GM10248 (cell line): Measurements from ENCODE around the gene RAPGEF3.

ENCODE experiments used
- CTCF ChIA-PET: fragments of 300-600 bp; sonication (Branson Sonifier 250); formaldehyde crosslinking; extraction: SDS; loops from one replicate; lab custom pipeline; 2021; ENCODE audit warnings: antibody characterized with exemption; lab: Yijun Ruan, JAX
- POLR2A ChIA-PET: fragments of 350-650 bp; sonication (Branson Sonifier 250); formaldehyde crosslinking; extraction: SDS; loops from one replicate; lab custom pipeline; 2020; ENCODE audit warnings: antibody characterized with exemption; lab: Yijun Ruan, JAX
- DNase-seq: peaks from one replicate; pipeline ENCODE4 v3.0.0; 2012; ENCODE audit errors: extremely low spot score
- CTCF ChIP-seq: IDR thresholded peaks from 2 replicates; pipeline ENCODE4 v1.5.1; 2012; ENCODE audit warnings: mild to moderate bottlenecking, low read depth; ENCODE audit errors: extremely low read depth, missing control alignments, control extremely low read depth

RAPGEF3 gene

GRCh38 chr12:47763481-47764346 lies 5.0 kb upstream of the RAPGEF3 start:
- no peak for DNase-seq
- CTCF ChIA-PET, result interaction anchor here (1.0 to 14.5 kb wide), 6 partner anchors 11 to 49 kb away, joined by 3 to 448 read pairs (median 62); partner anchors contain the start of genes ENDOU and SLC48A1
- POLR2A ChIA-PET, result no interaction called here
- TF ChIP-seq CTCF, result no peak

GRCh38 chr12:47762850-47763465 lies 4.3 kb upstream of the RAPGEF3 start:
- POLR2A ChIA-PET, result no interaction called here
- no peak for DNase-seq
- no peak for TF ChIP-seq CTCF
- CTCF ChIA-PET, result interaction anchor here (1.0 to 14.5 kb wide), 7 partner anchors 11 to 111 kb away, joined by 3 to 448 read pairs (median 8); partner anchors contain the start of genes ENDOU and SLC48A1

GRCh38 chr12:47758584-47758833 lies 171 bp downstream of the RAPGEF3 start:
- ChIA-PET POLR2A (interaction anchor here (1.0 kb wide), 1 partner anchor 77 kb away, joined by 5 read pairs; no protein-coding TSS in a partner anchor), CTCF (interaction anchor here (0.6 to 14.5 kb wide), 14 partner anchors 9 to 107 kb away, joined by 3 to 448 read pairs (median 5); partner anchors contain the start of genes ENDOU and SLC48A1)
- no peak for TF ChIP-seq CTCF
- DNase-seq, result no peak

GRCh38 chr12:47757840-47758583 lies 668 bp downstream of the RAPGEF3 start:
- no peak for TF ChIP-seq CTCF

GRCh38 chr12:47757364-47757839 lies 1.3 kb downstream of the RAPGEF3 start:
- no peak for TF ChIP-seq CTCF
- DNase-seq, result no peak
- ChIA-PET POLR2A (interaction anchor here (0.6 kb wide), 1 partner anchor 334 kb away, joined by 3 read pairs; no protein-coding TSS in a partner anchor), CTCF (interaction anchor here (0.8 to 14.5 kb wide), 11 partner anchors 8 to 106 kb away, joined by 3 to 448 read pairs (median 6); partner anchors contain the start of genes ENDOU and SLC48A1)

More at GRCh38 chr12:47757840-47758583, 668 bp downstream of the RAPGEF3 start:
- no peak for DNase-seq
- ChIA-PET CTCF (interaction anchor here (0.6 to 14.5 kb wide), 14 partner anchors 9 to 106 kb away, joined by 3 to 448 read pairs (median 5); partner anchors contain the start of genes ENDOU and SLC48A1), POLR2A (interaction anchor here (0.6 to 1.0 kb wide), 2 partner anchors 78 to 333 kb away, joined by 3 to 5 read pairs; no protein-coding TSS in a partner anchor)
